Neuronal stem cell (in vitro differentiated cells): ENCODE measurements around the gene THBS2.

Experiments used
- DNase-seq: peaks from one replicate; pipeline ENCODE4 v3.0.0-alpha.2; 2013; ENCODE audit warnings: low spot score
- H2AFZ ChIP-seq: one replicate; pipeline ENCODE4 v1.6.1; 2013; ENCODE audit warnings: mild to moderate bottlenecking, low read length, inconsistent platforms
- H2AK5ac ChIP-seq: 2 replicates; pipeline ENCODE4 v1.6.1; 2013; ENCODE audit warnings: low read depth, mild to moderate bottlenecking, inconsistent platforms, low read length, moderate library complexity, mixed read lengths
- H2BK120ac ChIP-seq: 2 replicates; pipeline ENCODE4 v1.6.1; 2013; ENCODE audit warnings: low read depth, mild to moderate bottlenecking, inconsistent platforms, low read length, moderate library complexity, mixed read lengths
- H2BK12ac ChIP-seq: one replicate; pipeline ENCODE4 v1.6.1; 2013; ENCODE audit warnings: low read length, inconsistent platforms
- H2BK15ac ChIP-seq: 2 replicates; pipeline ENCODE4 v1.6.1; 2013; ENCODE audit warnings: mild to moderate bottlenecking, low read length, inconsistent platforms, mixed read lengths
- H2BK5ac ChIP-seq: one replicate; pipeline ENCODE4 v1.6.1; 2013; ENCODE audit warnings: inconsistent platforms, mild to moderate bottlenecking, low read length, moderate library complexity
- H3K14ac ChIP-seq: one replicate; pipeline ENCODE4 v1.6.1; 2013; ENCODE audit warnings: low read length, inconsistent platforms
- H3K18ac ChIP-seq: 2 replicates; pipeline ENCODE4 v1.6.1; 2013; ENCODE audit warnings: low read length, inconsistent platforms
- H3K23ac ChIP-seq: 2 replicates; pipeline ENCODE4 v1.6.1; 2013; ENCODE audit warnings: low read depth, mild to moderate bottlenecking, mixed read lengths, low read length, inconsistent platforms; ENCODE audit not compliant: poor library complexity
- H3K27ac ChIP-seq: replicated peaks from 3 replicates; pipeline ENCODE4 v1.5.1; 2013; ENCODE audit warnings: low read length, inconsistent platforms
- H3K27me3 ChIP-seq, 3 experiments: 2 replicates each; pipeline ENCODE4 v1.6.1; 2013; ENCODE audit warnings: low read length in 3 of 3, mild to moderate bottlenecking in 2 of 3, inconsistent platforms in 1 of 3, low read depth in 1 of 3, mixed read lengths in 1 of 3, moderate library complexity in 1 of 3; ENCODE audit not compliant: control insufficient read depth in 3 of 3, insufficient read depth in 3 of 3
- H3K36me3 ChIP-seq, 2 donors: replicated peaks in 1 of 2; 2 replicates each; pipeline ENCODE4 v1.6.1; 2013; ENCODE audit warnings: low read length in 2 of 2; ENCODE audit not compliant: control insufficient read depth in 2 of 2, insufficient read depth in 2 of 2
- H3K4ac ChIP-seq: 2 replicates; pipeline ENCODE4 v1.6.1; 2013; ENCODE audit warnings: inconsistent platforms, mild to moderate bottlenecking, low read length, moderate library complexity
- H3K4me1 ChIP-seq, 2 donors: 1 replicate in 1 of 2; 2 replicates in 1 of 2; pipeline ENCODE4 v1.6.1; 2013; ENCODE audit warnings: low read length in 2 of 2, low read depth in 1 of 2; ENCODE audit not compliant: control insufficient read depth in 2 of 2, insufficient read depth in 1 of 2
- H3K4me2 ChIP-seq: one replicate; pipeline ENCODE4 v1.6.1; 2013; ENCODE audit warnings: mild to moderate bottlenecking, low read length, inconsistent platforms; ENCODE audit not compliant: insufficient read depth, poor library complexity, severe bottlenecking
- H3K4me3 ChIP-seq, 2 donors: 2 replicates each; pipeline ENCODE4 v1.5.1; 2013; ENCODE audit warnings: low read length in 2 of 2, mild to moderate bottlenecking in 2 of 2, inconsistent platforms in 1 of 2, moderate library complexity in 1 of 2
- H3K79me1 ChIP-seq: one replicate; pipeline ENCODE4 v1.6.1; 2013; ENCODE audit warnings: low read depth, mild to moderate bottlenecking, inconsistent platforms, low read length, moderate library complexity
- H3K9ac ChIP-seq: one replicate; pipeline ENCODE4 v1.6.1; 2013; ENCODE audit warnings: mild to moderate bottlenecking, low read depth, low read length, inconsistent platforms; ENCODE audit not compliant: poor library complexity
- H3K9me3 ChIP-seq, 2 donors: replicated peaks in 1 of 2; 2 replicates each; pipeline versions ENCODE3 to v1.6.1; 2013; ENCODE audit warnings: low read length in 2 of 2, mild to moderate bottlenecking in 2 of 2, inconsistent platforms in 1 of 2, low read depth in 1 of 2, mixed read lengths in 1 of 2, moderate library complexity in 1 of 2; ENCODE audit not compliant: control insufficient read depth in 2 of 2, insufficient read depth in 1 of 2
- H4K8ac ChIP-seq: one replicate; pipeline ENCODE4 v1.6.1; 2013; ENCODE audit warnings: low read depth, mild to moderate bottlenecking, inconsistent platforms, low read length, moderate library complexity
- H4K91ac ChIP-seq: one replicate; pipeline ENCODE4 v1.6.1; 2013; ENCODE audit warnings: low read length, low read depth, mild to moderate bottlenecking, inconsistent platforms; ENCODE audit not compliant: poor library complexity
- WGBS, 2 donors: extraction: QIAGEN DNeasy Blood & Tissue Kit; methylation state at CpG; one replicate each; pipeline ENCODE4 v1.1.7; 2013; ENCODE audit warnings: missing lambda C conversion rate in 2 of 2, mixed read lengths in 1 of 2; ENCODE audit not compliant: insufficient read length in 2 of 2, insufficient replicate concordance in 1 of 2; ENCODE audit errors: extremely low coverage in 2 of 2; 5-methylcytosine and 5-hydroxymethylcytosine counted together

The THBS2 gene

DNA sequence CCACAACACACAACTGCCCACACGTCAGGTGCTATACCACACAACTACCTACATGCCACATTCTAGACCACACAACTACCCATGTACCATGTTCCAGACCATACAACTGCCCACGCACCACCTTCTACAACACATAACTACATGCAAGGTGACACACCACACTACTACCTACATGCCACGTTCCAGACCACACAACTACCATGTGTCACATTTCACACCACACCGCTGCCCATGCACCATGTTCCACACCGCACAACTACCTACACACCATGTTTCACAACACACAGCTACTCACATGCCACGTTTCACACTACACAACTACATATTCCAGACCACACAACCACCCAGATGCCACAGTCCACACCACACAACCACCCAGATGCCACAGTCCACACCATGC is 19.8 kb downstream of the THBS2 start:
- no peak overlapping the region for H3K14ac ChIP-seq
- H3K4me3 ChIP-seq, result peak overlapping the region in 1 of 2 donors; percentile 67
- no peak overlapping the region for H2BK15ac ChIP-seq
- H3K4me2 ChIP-seq, result no peak overlapping the region
- WGBS, 2 donors, result no CpG with 5 or more reads among the region's 6 CpGs
- peak overlapping the region; percentile 15 for H4K91ac ChIP-seq
- no peak overlapping the region for H2BK12ac ChIP-seq
- no peaks in the 10 kb centered on the region for H3K36me3 ChIP-seq
- no peaks in the 10 kb centered on the region for H3K79me1 ChIP-seq
- H3K23ac ChIP-seq, result peak overlapping the region; percentile 17
- no peak overlapping the region for H2AK5ac ChIP-seq
- H3K4me1 ChIP-seq, result no peaks in the 10 kb centered on the region
- DNase-seq, result no peak
- no peak overlapping the region for H2AFZ ChIP-seq
- no peak overlapping the region for H3K27ac ChIP-seq
- peak overlapping the region; percentile 46 for H3K9ac ChIP-seq
- no peak overlapping the region for H3K18ac ChIP-seq
- H3K9me3 ChIP-seq, result peaks cover 0 to 12% of the 10 kb centered on the region in 2 donors
- no peak overlapping the region for H4K8ac ChIP-seq
- no peak overlapping the region for H2BK5ac ChIP-seq
- peak overlapping the region; percentile 3 for H2BK120ac ChIP-seq
- no peaks in the 10 kb centered on the region for H3K27me3 ChIP-seq
- H3K4ac ChIP-seq, result no peak overlapping the region

DNA sequence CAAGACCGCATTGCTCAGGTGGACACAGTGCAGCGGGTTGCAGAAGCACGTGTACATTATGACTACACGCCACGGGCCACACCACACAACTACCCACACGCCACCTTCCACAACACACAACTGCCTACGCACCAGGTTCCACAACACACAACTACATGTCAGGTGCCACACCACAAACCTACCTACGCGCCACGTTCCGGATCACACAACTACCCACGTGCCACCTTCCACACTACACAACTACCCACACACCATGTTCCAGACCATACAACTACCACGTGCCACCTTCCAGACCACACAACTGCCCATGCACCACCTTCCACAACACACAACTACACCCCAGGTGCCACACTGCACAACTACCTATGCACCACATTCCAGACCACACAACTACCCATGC is 20.5 kb downstream of the THBS2 start:
- Histone ChIP-seq H2AFZ (no peak overlapping the region), H3K9ac (peak overlapping the region; percentile 46), H3K4ac (peak overlapping the region; percentile 78), H2BK5ac (peak overlapping the region; percentile 83), H3K23ac (peak overlapping the region; percentile 11), H2AK5ac (peak overlapping the region; percentile 48), H2BK15ac (peak overlapping the region; percentile 14), H3K14ac (peak overlapping the region; percentile 23), H3K79me1 (no peaks in the 10 kb centered on the region), H3K18ac (no peak overlapping the region), H3K4me3 (peak overlapping the region in 1 of 2 donors; percentile 67), H4K91ac (no peak overlapping the region), H3K27ac (no peak overlapping the region), H2BK120ac (no peak overlapping the region), H3K36me3 (no peaks in the 10 kb centered on the region), H3K9me3 (peaks cover 0 to 12% of the 10 kb centered on the region in 2 donors), H3K27me3 (no peaks in the 10 kb centered on the region), H2BK12ac (peak overlapping the region; percentile 7), H4K8ac (peak overlapping the region; percentile 43), H3K4me1 (no peaks in the 10 kb centered on the region), H3K4me2 (no peak overlapping the region)
- DNase-seq, result no peak
- no CpG with 5 or more reads among the region's 13 CpGs for WGBS, 2 donors

DNA sequence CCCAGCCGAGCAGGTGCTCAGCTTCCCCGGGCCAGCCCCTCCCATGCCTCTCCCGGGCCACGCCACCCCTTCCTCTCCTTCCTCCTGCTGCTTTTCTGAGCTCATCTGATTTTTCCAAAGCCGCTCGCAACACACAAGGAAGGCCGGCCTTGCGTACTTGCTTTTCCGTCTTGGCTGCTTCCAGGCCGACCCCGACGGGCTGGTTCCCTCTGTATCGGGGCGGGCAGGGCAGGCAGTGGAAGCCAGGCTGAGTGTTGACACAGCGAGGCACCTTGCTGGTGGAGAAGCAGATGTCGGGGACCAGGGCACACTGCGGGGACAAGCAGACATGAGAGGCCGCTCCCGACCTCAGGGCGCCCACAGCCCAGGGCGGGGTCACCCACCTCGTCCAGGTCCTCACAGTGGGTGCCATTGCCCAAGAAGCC is 21.1 kb downstream of the THBS2 start:
- Histone ChIP-seq H2BK15ac (no peak overlapping the region), H4K91ac (no peak overlapping the region), H3K4ac (peak overlapping the region; percentile 56), H3K4me3 (no peak overlapping the region), H3K4me2 (no peak overlapping the region), H3K23ac (no peak overlapping the region), H2BK5ac (peak overlapping the region; percentile 83), H3K27me3 (no peaks in the 10 kb centered on the region), H3K4me1 (no peaks in the 10 kb centered on the region), H3K79me1 (no peaks in the 10 kb centered on the region), H2BK12ac (peak overlapping the region; percentile 67), H3K14ac (no peak overlapping the region), H3K27ac (no peak overlapping the region), H2AFZ (no peak overlapping the region), H4K8ac (peak overlapping the region; percentile 77), H2AK5ac (no peak overlapping the region), H3K18ac (peak overlapping the region; percentile 66), H2BK120ac (no peak overlapping the region), H3K36me3 (no peaks in the 10 kb centered on the region), H3K9me3 (peaks cover 0 to 12% of the 10 kb centered on the region in 2 donors), H3K9ac (no peak overlapping the region)
- no CpG with 5 or more reads among the region's 22 CpGs for WGBS, 2 donors
- no peak for DNase-seq

DNA sequence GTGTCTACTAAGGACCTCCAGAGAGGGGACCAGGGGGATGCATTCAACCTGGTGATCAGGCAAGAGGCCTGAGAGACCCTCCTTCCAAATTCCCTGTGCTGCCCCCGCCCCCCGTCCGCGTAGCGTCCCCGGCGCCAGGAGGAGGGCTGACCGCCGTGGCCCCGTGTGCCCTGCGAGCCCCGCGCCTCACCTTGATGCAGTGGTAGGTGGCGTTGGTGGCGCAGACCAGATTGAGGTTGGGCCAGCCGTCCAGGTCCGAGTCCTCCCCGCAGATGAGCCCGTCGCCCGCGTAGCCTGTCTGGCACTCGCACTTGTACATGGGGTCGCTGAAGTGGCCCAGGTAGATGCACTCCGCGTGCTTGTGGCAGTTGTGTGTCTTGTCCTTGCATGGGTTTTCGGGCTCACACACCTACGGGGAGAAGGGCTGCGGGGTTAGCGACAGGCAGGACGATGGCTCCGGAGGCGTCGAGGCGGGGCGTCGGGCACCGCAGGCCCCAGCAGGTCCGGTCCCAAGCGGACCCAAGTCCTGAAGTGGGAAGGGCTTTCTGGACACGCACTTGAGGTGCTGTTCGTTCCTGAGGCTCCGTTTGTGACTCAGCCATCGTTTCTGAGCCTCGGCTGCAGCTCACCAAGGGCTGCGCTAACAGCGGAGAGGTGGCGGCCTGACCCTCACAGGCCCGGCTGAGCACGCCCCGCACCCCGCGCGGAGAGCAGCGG is 21.7 kb downstream of the THBS2 start:
- WGBS, 2 donors, result no CpG with 5 or more reads among the region's 55 CpGs
- peak overlapping the region; percentile 66 for H4K91ac ChIP-seq
- H2BK15ac ChIP-seq, result peak overlapping the region; percentile 21
- no peak overlapping the region for H3K9ac ChIP-seq
- H3K36me3 ChIP-seq, result no peaks in the 10 kb centered on the region
- peak overlapping the region; percentile 73 for H2AK5ac ChIP-seq
- peak overlapping the region; percentile 57 for H3K23ac ChIP-seq
- H3K14ac ChIP-seq, result peak overlapping the region; percentile 76
- no peak for DNase-seq
- no peaks in the 10 kb centered on the region for H3K79me1 ChIP-seq
- H2BK12ac ChIP-seq, result no peak overlapping the region
- no peak overlapping the region for H2AFZ ChIP-seq
- peak overlapping the region; percentile 76 for H4K8ac ChIP-seq
- H3K4ac ChIP-seq, result no peak overlapping the region
- peak overlapping the region; percentile 85 for H3K18ac ChIP-seq
- H3K27me3 ChIP-seq, result no peaks in the 10 kb centered on the region
- no peak overlapping the region for H3K4me3 ChIP-seq
- H3K27ac ChIP-seq, result no peak overlapping the region
- peak overlapping the region; percentile 83 for H2BK5ac ChIP-seq
- H3K9me3 ChIP-seq, result peaks cover 0 to 12% of the 10 kb centered on the region in 2 donors
- H3K4me1 ChIP-seq, result no peaks in the 10 kb centered on the region
- no peak overlapping the region for H3K4me2 ChIP-seq
- H2BK120ac ChIP-seq, result no peak overlapping the region
